IMR-90 (cell line): Measurements from ENCODE around the gene RPL23. TPM values are rescaled to one million over a fixed set of nuclear protein-coding genes. Genes with fewer than 3 reads are reported as not detected.

Experiments used
- ATAC-seq: fragments of 200-7000 bp; cut with Tn5 transposase; 2 replicates; pipeline ENCODE4 v1.9.1; 2020; ENCODE audit warnings: low read depth, mild to moderate bottlenecking, moderate library complexity
- BruUV-seq: library from RNA; stranded (reverse); fragments of 400-500 nt; replicated peaks from 2 replicates; lab custom pipeline; 2021; lab: Mats Ljungman, UMichigan
- CTCF ChIA-PET: fragments of 300-600 bp; formaldehyde crosslinking; extraction: SDS; loops from one replicate; lab custom pipeline; 2021; ENCODE audit warnings: antibody characterized with exemption; lab: Yijun Ruan, JAX
- POLR2A ChIA-PET: fragments of 300-600 bp; sonication (Branson Sonifier 250); formaldehyde crosslinking; loops from one replicate; lab custom pipeline; 2022; ENCODE audit warnings: antibody characterized with exemption; ENCODE audit not compliant: unreplicated experiment; lab: Charles Lee
- DNase-seq: peaks from one replicate; pipeline ENCODE4 v3.0.0; 2013
- H2AFZ ChIP-seq: replicated peaks from 2 replicates; pipeline ENCODE3; 2013; ENCODE audit warnings: low read length, mild to moderate bottlenecking; ENCODE audit not compliant: poor library complexity
- H2AK5ac ChIP-seq: 2 replicates; pipeline ENCODE4 v1.6.1; 2013; ENCODE audit warnings: low read depth, low read length, inconsistent platforms
- H2AK9ac ChIP-seq: replicated peaks from 2 replicates; pipeline ENCODE3; 2013; ENCODE audit warnings: mild to moderate bottlenecking, low read depth, low read length, moderate library complexity; ENCODE audit not compliant: poor library complexity
- H2BK120ac ChIP-seq: 2 replicates; pipeline ENCODE4 v1.6.1; 2013; ENCODE audit warnings: low read depth, low read length, inconsistent platforms
- H2BK15ac ChIP-seq: 3 replicates; pipeline ENCODE4 v1.6.1; 2013; ENCODE audit warnings: low read depth, low read length, inconsistent platforms
- H2BK20ac ChIP-seq: 2 replicates; pipeline ENCODE4 v1.6.1; 2013; ENCODE audit warnings: low read depth, mild to moderate bottlenecking, inconsistent platforms, low read length, moderate library complexity
- H2BK5ac ChIP-seq: 2 replicates; pipeline ENCODE4 v1.6.1; 2013; ENCODE audit warnings: mild to moderate bottlenecking, low read depth, low read length, inconsistent platforms; ENCODE audit not compliant: poor library complexity, severe bottlenecking
- H3K14ac ChIP-seq: replicated peaks from 2 replicates; pipeline ENCODE4 v1.6.1; 2013; ENCODE audit warnings: low read depth, low read length, inconsistent platforms
- H3K18ac ChIP-seq: 2 replicates; pipeline ENCODE4 v1.6.1; 2013; ENCODE audit warnings: low read depth, low read length, control low read depth
- H3K23ac ChIP-seq: 2 replicates; pipeline ENCODE4 v1.6.1; 2013; ENCODE audit warnings: low read depth, low read length, inconsistent platforms
- H3K27ac ChIP-seq: 2 replicates; pipeline ENCODE4 v1.5.1; 2013; ENCODE audit warnings: mild to moderate bottlenecking, control low read depth, low read length; ENCODE audit not compliant: insufficient read depth
- H3K27me3 ChIP-seq: 2 replicates; pipeline ENCODE4 v1.6.1; 2013; ENCODE audit warnings: low read length; ENCODE audit not compliant: control insufficient read depth, insufficient read depth
- H3K36me3 ChIP-seq: 2 replicates; pipeline ENCODE4 v1.6.1; 2013; ENCODE audit warnings: low read length, mixed read lengths; ENCODE audit not compliant: control insufficient read depth, insufficient read depth
- H3K4ac ChIP-seq: 2 replicates; pipeline ENCODE4 v1.6.1; 2013; ENCODE audit warnings: low read depth, low read length, inconsistent platforms
- H3K4me1 ChIP-seq: 2 replicates; pipeline ENCODE4 v1.6.1; 2013; ENCODE audit warnings: low read length, mixed read lengths; ENCODE audit not compliant: control insufficient read depth, insufficient read depth
- H3K4me2 ChIP-seq: 2 replicates; pipeline ENCODE4 v1.6.1; 2013; ENCODE audit warnings: low read depth, mild to moderate bottlenecking, control low read depth, low read length, moderate library complexity
- H3K4me3 ChIP-seq: 2 replicates; pipeline ENCODE4 v1.5.1; 2013; ENCODE audit warnings: low read depth, mild to moderate bottlenecking, control low read depth, low read length, moderate library complexity; ENCODE audit not compliant: insufficient read depth
- H3K56ac ChIP-seq: 2 replicates; pipeline ENCODE4 v1.6.1; 2013; ENCODE audit warnings: low read length, inconsistent platforms; ENCODE audit not compliant: insufficient read depth; ENCODE audit errors: extremely low read depth
- H3K79me1 ChIP-seq, 2 experiments: 2 replicates each; pipeline ENCODE4 v1.6.1; 2013; ENCODE audit warnings: low read length in 2 of 2, inconsistent platforms in 1 of 2, low read depth in 1 of 2
- H3K9ac ChIP-seq: 2 replicates; pipeline ENCODE4 v1.6.1; 2013; ENCODE audit warnings: low read depth, low read length, control low read depth
- H3K9me1 ChIP-seq: 2 replicates; pipeline ENCODE4 v1.6.1; 2013; ENCODE audit warnings: low read length, inconsistent platforms; ENCODE audit not compliant: insufficient read depth
- H3K9me3 ChIP-seq: 2 replicates; pipeline ENCODE4 v1.6.1; 2013; ENCODE audit warnings: low read length; ENCODE audit not compliant: control insufficient read depth, insufficient read depth
- H4K20me1 ChIP-seq: 2 replicates; pipeline ENCODE4 v1.6.1; 2013; ENCODE audit warnings: low read length, inconsistent platforms; ENCODE audit not compliant: insufficient read depth
- H4K5ac ChIP-seq: 2 replicates; pipeline ENCODE4 v1.6.1; 2013; ENCODE audit warnings: mild to moderate bottlenecking, low read depth, low read length, control low read depth
- H4K8ac ChIP-seq, 2 experiments: 2 replicates each; pipeline ENCODE4 v1.6.1; 2013; ENCODE audit warnings: low read depth in 2 of 2, low read length in 2 of 2, control low read depth in 1 of 2, inconsistent platforms in 1 of 2
- H4K91ac ChIP-seq: 2 replicates; pipeline ENCODE4 v1.6.1; 2013; ENCODE audit warnings: low read depth, low read length, inconsistent platforms; ENCODE audit not compliant: insufficient read depth
- POLR2A ChIP-seq: IDR thresholded peaks from 2 replicates; pipeline ENCODE4 v1.6.1; 2012; ENCODE audit warnings: mild to moderate bottlenecking, low read depth, low read length
- RAD21 ChIP-seq: IDR thresholded peaks from 2 replicates; pipeline ENCODE4 v1.6.1; 2012; ENCODE audit warnings: low read length, improper control_type of control experiment
- WGBS, 2 experiments: methylation state at CpG; one replicate each; pipeline versions ENCODE4 v1.1.5 to v1.1.7; 2013; ENCODE audit warnings: missing lambda C conversion rate in 2 of 2; ENCODE audit not compliant: insufficient read length in 1 of 2; ENCODE audit errors: extremely low coverage in 2 of 2; 5-methylcytosine and 5-hydroxymethylcytosine counted together
- dilution Hi-C: fragments of 300-500 bp; cut with HindIII; formaldehyde crosslinking; loops from one replicate; pipeline ENCODE4 v1.14.3; 2018; ENCODE audit warnings: low sequenced_read_pairs; ENCODE audit not compliant: unreplicated experiment
- in situ Hi-C: fragments of 300-500 bp; cut with MboI; formaldehyde crosslinking; loops from 3 replicates; pipeline ENCODE4 v1.14.3; 2019; ENCODE audit warnings: low sequenced_read_pairs, inconsistent platforms, mixed read lengths
- intact Hi-C: fragments of 100-400 bp; cut with micrococcal nuclease; formaldehyde crosslinking; loops from 2 replicates; pipeline ENCODE4 v1.10.0; 2022
- polyA plus RNA-seq, 3 experiments: library from polyadenylated mRNA; depleted of rRNA; stranded (reverse); fragments of >200 nt; gene quantifications; 2 replicates each; pipeline ENCODE4 v1.2.3, GENCODE V29; 2012; ENCODE audit warnings: low replicate concordance in 1 of 3
- total RNA-seq: library from RNA; depleted of rRNA; stranded (reverse); fragments of >200 nt; gene quantifications from 2 replicates; pipeline ENCODE4 v1.2.3, GENCODE V29; 2012

RPL23 gene
- total and polyA plus RNA-seq, 2 of the 4 experiments (the other 2 are of a cell fraction) = 1,170 to 2,308 TPM

DNA sequence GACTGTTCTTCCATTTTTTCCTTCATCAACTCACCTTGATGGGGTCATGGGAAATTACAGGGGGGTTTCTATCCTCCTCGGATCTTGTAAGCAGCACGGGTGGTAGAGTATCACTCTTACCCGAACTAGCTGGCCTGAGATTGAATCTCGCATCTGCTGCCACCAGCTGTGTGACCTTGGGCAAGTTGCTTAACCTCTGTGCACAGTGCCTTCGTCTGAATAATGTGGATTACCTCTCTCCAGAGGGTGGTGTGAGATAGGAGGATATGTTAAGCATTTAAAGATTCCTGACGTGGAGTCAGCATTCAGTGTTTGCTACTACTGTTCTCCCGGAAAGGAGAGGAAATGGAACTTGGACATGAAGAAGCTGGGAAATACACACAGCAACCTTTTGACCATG is 40.8 kb upstream of the RPL23 start:
- no peak overlapping the region for H2BK15ac ChIP-seq
- no peak overlapping the region for H3K9ac ChIP-seq
- H3K4me3 ChIP-seq = no peak overlapping the region
- TF ChIP-seq RAD21 (no peak), POLR2A (no peak)
- no peak overlapping the region for H2BK20ac ChIP-seq
- no peaks in the 10 kb centered on the region for H3K27me3 ChIP-seq
- H4K20me1 ChIP-seq = peaks cover 99% of the 10 kb centered on the region
- H2AK5ac ChIP-seq = no peak overlapping the region
- H3K36me3 ChIP-seq = peaks cover 85% of the 10 kb centered on the region
- H3K4me2 ChIP-seq = no peak overlapping the region
- in situ Hi-C loops (no loop called here), dilution Hi-C loops (no loop called here), intact Hi-C loops (no loop called here)
- H4K5ac ChIP-seq = no peak overlapping the region
- H3K79me1 ChIP-seq = peaks cover 60 to 98% of the 10 kb centered on the region in 2 experiments
- H4K91ac ChIP-seq = no peak overlapping the region
- 0 out of 2 replicates have a peak overlapping the region, but pooled peaks have one; percentile 27 for H3K23ac ChIP-seq
- ATAC-seq (no peak), DNase-seq (no peak)
- H4K8ac ChIP-seq = no peak overlapping the region
- no CpG with 5 or more reads among the region's 7 CpGs for WGBS, 2 experiments
- peak overlapping the region; percentile 45 for H2AK9ac ChIP-seq
- peaks cover 26% of the 10 kb centered on the region for H3K4me1 ChIP-seq
- H3K27ac ChIP-seq = no peak overlapping the region
- no peaks in the 10 kb centered on the region for H3K9me3 ChIP-seq
- no peak overlapping the region for H2BK5ac ChIP-seq
- POLR2A ChIA-PET = interaction anchor here (1.1 kb wide), 1 partner anchor 16 kb away, joined by 3 read pairs; no protein-coding TSS in a partner anchor
- H3K56ac ChIP-seq = no peak overlapping the region
- no TSS peak for BruUV-seq
- CTCF ChIA-PET = no interaction called here
- H3K4ac ChIP-seq = no peak overlapping the region; the same call in 1 of the 2 replicates
- 0 out of 2 replicates have a peak overlapping the region, but pooled peaks have one; percentile 20 for H3K14ac ChIP-seq
- H3K9me1 ChIP-seq = peaks cover 20% of the 10 kb centered on the region
- H3K18ac ChIP-seq = no peak overlapping the region
- no peak overlapping the region for H2BK120ac ChIP-seq
- no peak overlapping the region for H2AFZ ChIP-seq
